ENCODE results near the gene GLIPR1L2.
"Not testable (repeated sequence)": the region's sequence is repeated elsewhere in the genome, so short reads cannot be mapped to it uniquely, and the experiment has no call there.

Gene GLIPR1L2

GRCh38 chr12:75427491-75427890 is 36.6 kb downstream of the GLIPR1L2 start:
- TF ChIP-seq CTCF (IDR thresholded peaks at IDR 0.05; ENCODE audit: low read length, missing control alignments), result no peak
- DNase-seq (ENCODE audit: low read depth), result no peak
- no peak overlapping the region for H3K4me3 ChIP-seq (replicated peaks; ENCODE audit: low read depth, low read length)

GRCh38 chr12:75428767-75429166 is 37.9 kb downstream of the GLIPR1L2 start:
- no peak for DNase-seq (ENCODE audit: low read depth)
- H3K4me3 ChIP-seq (replicated peaks; ENCODE audit: low read depth, low read length), result no peak overlapping the region
- no peak for TF ChIP-seq CTCF (IDR thresholded peaks at IDR 0.05; ENCODE audit: low read length, missing control alignments)

GRCh38 chr12:75432924-75433323 is 42.0 kb downstream of the GLIPR1L2 start:
- no peak for TF ChIP-seq CTCF (IDR thresholded peaks at IDR 0.05; ENCODE audit: low read length, missing control alignments)
- no peak overlapping the region for H3K4me3 ChIP-seq (replicated peaks; ENCODE audit: low read depth, low read length)
- no peak for DNase-seq (ENCODE audit: low read depth)

GRCh38 chr12:75437564-75437963 is 46.7 kb downstream of the GLIPR1L2 start:
- DNase-seq (ENCODE audit: low read depth), result peak; percentile 73
- no peak overlapping the region for H3K4me3 ChIP-seq (replicated peaks; ENCODE audit: low read depth, low read length)
- TF ChIP-seq CTCF (IDR thresholded peaks at IDR 0.05; ENCODE audit: low read length, missing control alignments), result peak; percentile 66

GRCh38 chr12:75438059-75438754 is 47.3 kb downstream of the GLIPR1L2 start:
- H3K4me3 ChIP-seq (replicated peaks; ENCODE audit: low read depth, low read length), result no peak overlapping the region
- no peak for TF ChIP-seq CTCF (IDR thresholded peaks at IDR 0.05; ENCODE audit: low read length, missing control alignments)
- no peak for DNase-seq (ENCODE audit: low read depth)

GRCh38 chr12:75439048-75439447 is 48.2 kb downstream of the GLIPR1L2 start:
- no peak overlapping the region for H3K4me3 ChIP-seq (replicated peaks; ENCODE audit: low read depth, low read length)
- no peak for DNase-seq (ENCODE audit: low read depth)
- no peak for TF ChIP-seq CTCF (IDR thresholded peaks at IDR 0.05; ENCODE audit: low read length, missing control alignments)

- TF ChIP-seq CTCF (IDR thresholded peaks at IDR 0.05; ENCODE audit: low read length, missing control alignments), result no peak
- DNase-seq (ENCODE audit: low read depth), result no peak
- no peak overlapping the region for H3K4me3 ChIP-seq (replicated peaks; ENCODE audit: low read depth, low read length)
Observed at GRCh38 chr12:75439930-75440329, 49.0 kb downstream of the GLIPR1L2 start.

- not testable (repeated sequence) for DNase-seq (ENCODE audit: low read depth); H3K4me3 ChIP-seq (replicated peaks; ENCODE audit: low read depth, low read length)
Observed at GRCh38 chr12:75441687-75442449, 51.0 kb downstream of the GLIPR1L2 start.

- not testable (repeated sequence) for H3K4me3 ChIP-seq (replicated peaks; ENCODE audit: low read depth, low read length); DNase-seq (ENCODE audit: low read depth)
Observed at GRCh38 chr12:75442454-75442853, 51.6 kb downstream of the GLIPR1L2 start.
